Germinal center (tissue), 1 donor: ENCODE results near the gene PSG2.
"Not testable (repeated sequence)": the region's sequence is repeated elsewhere in the genome, so short reads cannot be mapped to it uniquely, and the experiment has no call there.

Source experiments
- DNase-seq: peaks from one replicate; pipeline ENCODE4 v3.0.0; 2012; ENCODE audit warnings: mixed read lengths, low spot score

PSG2 gene

GRCh38 chr19:43077881-43078280 is 4.6 kb downstream of the PSG2 start:
- DNase-seq, result not testable (repeated sequence)

DNA sequence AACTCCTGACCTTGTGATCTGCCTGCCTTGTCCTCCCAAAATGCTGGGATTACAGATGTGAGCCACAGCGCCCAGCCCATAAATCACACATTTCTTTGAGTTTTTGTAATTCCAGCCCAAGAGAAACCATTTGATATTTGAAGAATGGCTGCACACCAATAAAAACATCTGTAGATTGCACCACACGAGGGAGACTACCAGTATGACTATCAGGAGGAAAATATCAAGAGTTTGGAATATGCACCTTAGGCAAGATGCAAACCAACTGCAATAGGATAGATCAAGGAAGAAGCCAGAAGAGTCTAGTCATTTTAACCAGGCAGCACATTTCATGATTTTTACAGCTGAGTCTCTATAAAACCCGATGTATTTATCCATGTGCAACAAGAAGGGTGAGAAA is 20.1 kb downstream of the PSG2 start:
- not testable (repeated sequence) for DNase-seq

DNA sequence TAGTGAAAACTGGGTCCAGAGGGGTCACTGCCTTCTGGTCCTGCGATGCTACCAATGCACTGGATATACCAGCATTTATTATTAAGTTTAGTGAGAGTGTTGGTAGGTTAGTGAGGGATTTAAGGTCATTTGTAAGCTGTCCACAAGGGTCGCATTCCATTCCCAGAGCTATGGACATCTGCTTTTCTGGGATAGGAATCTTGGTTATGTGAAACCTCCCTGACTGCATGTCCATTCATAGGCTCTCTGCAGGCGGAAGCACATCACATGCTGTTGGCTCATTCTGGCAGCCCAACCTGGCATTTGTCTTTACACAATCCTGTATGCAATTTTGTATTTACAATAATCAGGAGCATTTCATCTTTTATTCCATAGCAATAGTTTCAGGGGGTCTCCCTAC is 21.2 kb downstream of the PSG2 start:
- not testable (repeated sequence) for DNase-seq

GRCh38 chr19:43060254-43060653 is 22.2 kb downstream of the PSG2 start:
- not testable (repeated sequence) for DNase-seq

- DNase-seq, result not testable (repeated sequence)
Observed at GRCh38 chr19:43059482-43059881, 23.0 kb downstream of the PSG2 start.

GRCh38 chr19:43058440-43058839 is 24.1 kb downstream of the PSG2 start:
- not testable (repeated sequence) for DNase-seq

GRCh38 chr19:43047966-43048365 is 34.5 kb downstream of the PSG2 start:
- DNase-seq, result not testable (repeated sequence)

DNA sequence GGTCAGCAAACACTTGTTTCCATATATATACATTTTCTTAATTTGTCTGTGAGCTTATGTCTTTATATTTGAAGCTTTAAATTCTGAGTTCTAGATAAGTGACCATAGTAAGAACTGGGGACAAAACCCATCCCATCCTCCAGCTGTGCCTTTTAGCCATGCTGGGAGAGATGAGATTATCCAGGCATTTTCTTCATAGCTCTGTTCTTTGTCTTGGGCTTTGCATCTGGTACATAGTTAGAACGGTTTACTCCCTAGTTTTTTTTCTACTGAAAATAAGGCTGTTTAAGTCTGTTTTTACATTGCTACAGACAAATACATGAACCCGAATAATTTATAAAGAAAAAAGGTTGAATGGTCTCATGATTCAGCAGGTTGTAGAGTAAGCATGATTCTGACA is 35.9 kb downstream of the PSG2 start:
- not testable (repeated sequence) for DNase-seq

GRCh38 chr19:43043492-43044180 is 38.9 kb downstream of the PSG2 start:
- not testable (repeated sequence) for DNase-seq

DNA sequence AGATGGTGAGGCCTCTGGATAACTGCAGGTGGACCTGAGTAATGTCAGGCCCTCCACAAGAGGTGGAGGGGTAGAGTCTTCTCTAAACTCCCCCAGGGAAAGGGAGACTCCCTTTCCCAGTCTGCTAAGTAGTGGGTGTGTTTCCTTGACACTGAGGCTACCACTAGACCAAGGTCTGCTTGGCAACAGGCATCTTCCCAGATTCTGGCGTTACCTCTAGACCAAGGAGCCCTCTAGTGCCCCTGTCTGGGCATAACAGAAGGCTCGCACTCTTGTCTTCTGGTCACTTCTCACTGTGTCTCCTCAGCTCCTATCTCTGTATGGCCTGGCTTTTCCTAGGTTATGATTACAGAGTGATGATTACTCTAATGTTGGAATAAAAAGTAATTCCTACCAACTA is 50.9 kb downstream of the PSG2 start:
- not testable (repeated sequence) for DNase-seq

- DNase-seq, result no peak
Observed at GRCh38 chr19:43028866-43029265, 53.6 kb downstream of the PSG2 start.

DNA sequence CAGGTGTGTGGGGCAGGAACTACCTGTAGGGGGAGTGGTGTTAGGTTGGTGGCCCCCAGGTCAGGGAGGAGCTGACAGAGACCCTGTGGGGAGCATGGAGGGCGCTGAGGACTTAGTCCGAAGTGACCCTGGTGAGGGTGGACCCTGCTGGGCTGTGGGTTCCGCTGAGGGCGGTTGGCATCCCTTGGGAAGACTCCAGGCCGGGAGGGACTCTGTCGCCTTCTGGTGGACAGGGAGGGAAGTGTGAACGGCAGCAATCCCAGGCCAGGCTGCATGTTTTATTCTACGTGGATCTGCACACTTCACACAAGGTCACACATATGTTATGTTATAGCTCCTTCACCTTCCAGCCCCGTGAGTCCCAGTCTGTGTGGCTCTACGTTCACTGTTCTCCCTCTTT is 54.5 kb downstream of the PSG2 start:
- DNase-seq, result not testable (repeated sequence)

- DNase-seq, result not testable (repeated sequence)
Observed at GRCh38 chr19:43027061-43027460, 55.4 kb downstream of the PSG2 start.

- DNase-seq, result not testable (repeated sequence)
Observed at GRCh38 chr19:43026369-43026768, 56.1 kb downstream of the PSG2 start, which contains the start of gene PSG11. PSG11 (minus strand) TSS chr19:43026469; CDS start chr19:43026372, 97 bp downstream.

- not testable (repeated sequence) for DNase-seq
Observed at GRCh38 chr19:43022098-43022497, 60.4 kb downstream of the PSG2 start.

DNA sequence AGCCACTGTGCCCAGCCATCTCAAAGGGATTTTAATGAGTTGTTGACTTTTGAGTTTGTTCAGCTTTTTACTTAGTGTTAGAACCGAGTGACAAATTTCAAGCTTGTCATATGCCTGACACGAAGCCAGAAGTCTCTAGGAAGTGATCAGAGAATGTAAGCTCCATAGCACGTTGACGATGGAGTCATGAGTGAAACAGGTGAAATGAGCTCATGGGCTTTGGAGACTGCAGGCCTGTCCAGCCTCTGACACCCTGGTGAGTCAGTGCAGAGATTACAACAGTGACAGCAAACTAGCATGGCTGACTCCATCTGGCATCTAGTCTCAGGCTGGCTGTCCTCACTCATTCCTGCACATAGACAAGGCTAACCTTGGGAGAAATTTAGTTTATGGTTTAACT is 60.9 kb downstream of the PSG2 start:
- DNase-seq, result not testable (repeated sequence)

- DNase-seq, result not testable (repeated sequence)
Observed at GRCh38 chr19:43019588-43019987, 62.9 kb downstream of the PSG2 start.
